GM23338 (cell line): ENCODE measurements around the gene HAGH.

Experiments
- CREB1 ChIP-seq: fragments of 250-450 bp; sonication (Bioruptor Pico); IDR thresholded peaks from 2 replicates; pipeline ENCODE4 v1.5.0; 2020; ENCODE audit warnings: low read depth, mild to moderate bottlenecking, moderate library complexity
- EZH2 ChIP-seq: fragments of 200-600 bp; sonication (generic); IDR thresholded peaks from one replicate; pipeline ENCODE4 v1.8.0; 2017; ENCODE audit warnings: antibody characterized with exemption, mild to moderate bottlenecking, low read depth; ENCODE audit not compliant: unreplicated experiment
- EZH2phosphoT487 ChIP-seq: fragments of 200-600 bp; sonication (generic); IDR thresholded peaks from one replicate; pipeline ENCODE4 v1.8.1; 2018; ENCODE audit warnings: antibody characterized with exemption; ENCODE audit not compliant: unreplicated experiment
- JUNB ChIP-seq: IDR thresholded peaks from one replicate; pipeline ENCODE4 v1.6.1; 2016; ENCODE audit warnings: antibody characterized with exemption; ENCODE audit not compliant: unreplicated experiment
- NANOG ChIP-seq: IDR thresholded peaks from 2 replicates; pipeline ENCODE4 v1.6.1; 2016; ENCODE audit warnings: antibody characterized with exemption, borderline replicate concordance
- POLR2AphosphoS5 ChIP-seq: IDR thresholded peaks from 2 replicates; pipeline ENCODE4 v1.6.1; 2016; ENCODE audit warnings: antibody characterized with exemption, low read depth
- REST ChIP-seq: IDR thresholded peaks from one replicate; pipeline ENCODE4 v1.6.1; 2018; ENCODE audit warnings: antibody characterized with exemption; ENCODE audit not compliant: unreplicated experiment
- STAT1 ChIP-seq: IDR thresholded peaks from one replicate; pipeline ENCODE4 v1.6.1; 2016; ENCODE audit warnings: antibody characterized with exemption; ENCODE audit not compliant: unreplicated experiment
- TF ChIP-seq, protein P1 (sequence below), 2 experiments: fragments of 200-600 bp in 1 of 2; sonication (generic) in 1 of 2; conservative IDR thresholded peaks; 2 replicates each; pipeline versions ENCODE4 v1.5.1 to v1.6.1; 2016 to 2017; ENCODE audit warnings: antibody characterized with exemption in 2 of 2, low read depth in 2 of 2, mild to moderate bottlenecking in 2 of 2, moderate library complexity in 1 of 2
- TF ChIP-seq, protein P2 (sequence below): IDR thresholded peaks from 2 replicates; pipeline ENCODE4 v1.6.1; 2016; ENCODE audit warnings: antibody characterized with exemption

DNA sequence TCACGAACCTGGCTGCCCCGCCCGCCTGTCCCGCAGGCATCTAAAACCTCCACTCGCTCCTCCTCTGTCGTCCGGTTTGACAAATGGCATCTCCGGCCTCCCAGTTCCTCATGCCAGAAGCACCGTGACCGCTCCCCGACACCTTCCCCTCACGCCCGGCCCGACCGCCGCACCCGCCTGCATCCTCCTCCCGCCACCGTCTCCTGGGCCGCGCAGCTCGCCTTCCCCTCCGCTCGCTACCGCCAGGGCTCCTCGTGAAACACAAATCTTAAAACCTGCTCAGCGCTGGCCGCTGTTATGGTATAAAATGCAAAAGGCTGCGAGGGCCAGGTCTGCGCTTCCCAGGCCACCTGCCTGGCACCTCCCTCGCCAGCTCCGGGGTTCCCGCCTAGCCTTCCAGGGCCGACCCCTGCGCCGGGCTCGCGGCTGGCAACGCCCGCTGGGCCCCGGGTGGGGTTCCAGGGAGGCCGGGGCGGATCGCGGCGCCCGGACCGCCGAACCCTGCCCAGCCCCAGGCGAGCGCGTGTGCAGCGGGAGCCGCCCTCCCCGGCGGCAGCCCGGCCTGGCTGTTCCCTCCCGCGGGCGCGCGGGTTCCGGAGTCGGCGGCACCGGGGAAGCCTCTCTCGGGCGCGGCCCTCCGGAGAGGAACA is 44.7 kb downstream of the HAGH start:
- TF ChIP-seq, protein P1, sequence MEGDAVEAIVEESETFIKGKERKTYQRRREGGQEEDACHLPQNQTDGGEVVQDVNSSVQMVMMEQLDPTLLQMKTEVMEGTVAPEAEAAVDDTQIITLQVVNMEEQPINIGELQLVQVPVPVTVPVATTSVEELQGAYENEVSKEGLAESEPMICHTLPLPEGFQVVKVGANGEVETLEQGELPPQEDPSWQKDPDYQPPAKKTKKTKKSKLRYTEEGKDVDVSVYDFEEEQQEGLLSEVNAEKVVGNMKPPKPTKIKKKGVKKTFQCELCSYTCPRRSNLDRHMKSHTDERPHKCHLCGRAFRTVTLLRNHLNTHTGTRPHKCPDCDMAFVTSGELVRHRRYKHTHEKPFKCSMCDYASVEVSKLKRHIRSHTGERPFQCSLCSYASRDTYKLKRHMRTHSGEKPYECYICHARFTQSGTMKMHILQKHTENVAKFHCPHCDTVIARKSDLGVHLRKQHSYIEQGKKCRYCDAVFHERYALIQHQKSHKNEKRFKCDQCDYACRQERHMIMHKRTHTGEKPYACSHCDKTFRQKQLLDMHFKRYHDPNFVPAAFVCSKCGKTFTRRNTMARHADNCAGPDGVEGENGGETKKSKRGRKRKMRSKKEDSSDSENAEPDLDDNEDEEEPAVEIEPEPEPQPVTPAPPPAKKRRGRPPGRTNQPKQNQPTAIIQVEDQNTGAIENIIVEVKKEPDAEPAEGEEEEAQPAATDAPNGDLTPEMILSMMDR (conservative IDR thresholded peaks at IDR 0.05; ENCODE audit: low read depth in 2 of 2), result no peak
- TF ChIP-seq CREB1 (CRISPR knock-in tag) (no peak), EZH2phosphoT487 (no peak), POLR2AphosphoS5 (no peak), REST (no peak), EZH2 (no peak), STAT1 (no peak), JUNB (no peak), NANOG (no peak)
- TF ChIP-seq, protein P2, sequence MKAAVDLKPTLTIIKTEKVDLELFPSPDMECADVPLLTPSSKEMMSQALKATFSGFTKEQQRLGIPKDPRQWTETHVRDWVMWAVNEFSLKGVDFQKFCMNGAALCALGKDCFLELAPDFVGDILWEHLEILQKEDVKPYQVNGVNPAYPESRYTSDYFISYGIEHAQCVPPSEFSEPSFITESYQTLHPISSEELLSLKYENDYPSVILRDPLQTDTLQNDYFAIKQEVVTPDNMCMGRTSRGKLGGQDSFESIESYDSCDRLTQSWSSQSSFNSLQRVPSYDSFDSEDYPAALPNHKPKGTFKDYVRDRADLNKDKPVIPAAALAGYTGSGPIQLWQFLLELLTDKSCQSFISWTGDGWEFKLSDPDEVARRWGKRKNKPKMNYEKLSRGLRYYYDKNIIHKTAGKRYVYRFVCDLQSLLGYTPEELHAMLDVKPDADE, result no peak
